GM18951 (cell line): ENCODE measurements around the gene TRIM54.

Source experiments
- POLR2A ChIP-seq: IDR thresholded peaks from 4 replicates; pipeline ENCODE4 v1.6.1; 2011; ENCODE audit warnings: mild to moderate bottlenecking; ENCODE audit not compliant: insufficient read length, insufficient read depth; ENCODE audit errors: extremely low read depth
- in situ Hi-C: fragments of 300-500 bp; cut with MboI; formaldehyde crosslinking; loops from one replicate; pipeline ENCODE4 v1.12.0; 2022; ENCODE audit warnings: low sequenced_read_pairs, mixed read lengths, inconsistent platforms; ENCODE audit not compliant: unreplicated experiment

The TRIM54 gene

GRCh38 chr2:27281855-27282559, at the start of gene TRIM54:
TSS of gene TRIM54 (plus strand) at chr2:27282429. CDS start at chr2:27282732, 303 bp downstream.
- TF ChIP-seq POLR2A: no peak

GRCh38 chr2:27233341-27233740, 48.9 kb upstream of the TRIM54 start:
- TF ChIP-seq POLR2A: no peak
- in situ Hi-C loops: no loop called here

More at GRCh38 chr2:27281855-27282559, at the start of gene TRIM54:
- in situ Hi-C loops: loop anchor here (10.0 kb wide), 1 partner anchor 177 kb away; no protein-coding TSS in a partner anchor

- in situ Hi-C loops: no loop called here
- no peak for TF ChIP-seq POLR2A
These were observed 46.1 kb upstream of the TRIM54 start for GRCh38 chr2:27236136-27236535.

- in situ Hi-C loops: no loop called here
- TF ChIP-seq POLR2A: no peak
These were observed 45.6 kb upstream of the TRIM54 start for GRCh38 chr2:27236626-27237025.

GRCh38 chr2:27237341-27237945, 44.8 kb upstream of the TRIM54 start:
- in situ Hi-C loops: no loop called here
- no peak for TF ChIP-seq POLR2A

GRCh38 chr2:27238976-27239375, 43.3 kb upstream of the TRIM54 start:
- no peak for TF ChIP-seq POLR2A
- in situ Hi-C loops: no loop called here

GRCh38 chr2:27240406-27240805, 41.8 kb upstream of the TRIM54 start:
- in situ Hi-C loops: no loop called here
- no peak for TF ChIP-seq POLR2A

GRCh38 chr2:27241761-27242613, 40.2 kb upstream of the TRIM54 start:
- no peak for TF ChIP-seq POLR2A
- in situ Hi-C loops: no loop called here

GRCh38 chr2:27242614-27242951, 39.6 kb upstream of the TRIM54 start:
- TF ChIP-seq POLR2A: no peak
- in situ Hi-C loops: no loop called here

GRCh38 chr2:27243391-27244130, 38.7 kb upstream of the TRIM54 start:
- no peak for TF ChIP-seq POLR2A
- in situ Hi-C loops: no loop called here

- in situ Hi-C loops: no loop called here
- no peak for TF ChIP-seq POLR2A
These were observed 37.1 kb upstream of the TRIM54 start for GRCh38 chr2:27245116-27245515.

GRCh38 chr2:27245626-27246025, 36.6 kb upstream of the TRIM54 start:
- TF ChIP-seq POLR2A: no peak
- in situ Hi-C loops: no loop called here

GRCh38 chr2:27247893-27248292, 34.3 kb upstream of the TRIM54 start:
- no peak for TF ChIP-seq POLR2A
- in situ Hi-C loops: no loop called here

GRCh38 chr2:27249159-27249890, 32.9 kb upstream of the TRIM54 start:
- no peak for TF ChIP-seq POLR2A
- in situ Hi-C loops: no loop called here
